ENCODE measurements around the gene CCT6A.

GRCh38 chr7:56007891-56008290 is 43.7 kb upstream of the CCT6A start:
- TF ChIP-seq CTCF (IDR thresholded peaks at IDR 0.05; ENCODE audit: insufficient read depth, low read length, poor library complexity, severe bottlenecking) (no peak), EZH2phosphoT487 (conservative IDR thresholded peaks at IDR 0.05; ENCODE audit: low read length) (no peak)

Data from SU-DHL-6 (cell line).